Adrenal gland (tissue), 5 donors: ENCODE measurements around the gene DDX56.

ENCODE experiments used
- POLR2A ChIP-seq, 2 donors: fragments of 450-650 bp; IDR thresholded peaks; one replicate each; pipeline ENCODE4 v1.6.1; 2017; ENCODE audit warnings: antibody characterized with exemption in 2 of 2, mild to moderate bottlenecking in 2 of 2, moderate library complexity in 1 of 2
- TF ChIP-seq, protein P1 (sequence below), 6 experiments: fragments of 450-650 bp in 4 of 6; fragments of 200-600 bp in 2 of 6; sonication (generic) in 1 of 6; IDR thresholded peaks; 1 replicate in 5 of 6; 2 replicates in 1 of 6; pipeline versions ENCODE4 v1.5.1 to v1.8.0; 2016 to 2021; ENCODE audit warnings: antibody characterized with exemption in 6 of 6, mild to moderate bottlenecking in 2 of 6, moderate library complexity in 1 of 6
- donor health status: DM: no; HTN: no; CAD: no.

DNA sequence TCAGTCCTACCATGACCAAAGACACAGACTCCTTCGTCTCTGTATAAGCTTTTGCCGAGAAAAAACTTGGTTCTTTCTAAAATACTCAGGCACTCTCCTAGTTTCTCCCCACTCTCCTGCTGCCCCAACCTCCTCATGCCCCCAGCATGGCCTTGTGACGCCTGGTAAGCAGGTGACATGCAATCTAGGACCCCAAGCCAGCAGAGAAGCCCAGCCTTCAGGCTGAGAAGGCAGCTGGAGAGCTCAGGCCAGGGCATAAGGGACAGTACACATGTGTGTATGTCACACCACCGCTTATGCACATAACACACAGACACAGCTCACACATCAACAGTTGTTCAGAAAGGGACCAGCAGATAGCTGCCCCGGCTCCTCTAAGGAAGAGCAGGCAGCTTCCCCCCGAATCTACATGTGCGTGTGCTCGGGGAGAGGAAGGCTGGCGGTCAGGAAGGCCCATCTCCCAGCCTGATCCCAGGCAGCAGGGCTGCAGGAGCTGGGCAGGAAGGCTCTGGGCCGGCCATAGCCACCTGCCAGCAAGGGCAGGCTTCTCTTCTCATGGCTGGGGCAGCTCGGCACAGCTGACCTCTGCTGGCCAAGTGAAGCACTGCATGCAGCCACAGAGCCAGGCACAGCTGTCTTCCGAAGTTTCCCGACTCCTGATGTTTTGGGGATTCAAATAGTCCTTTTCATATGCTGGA, 8.5 kb downstream of the DDX56 start:
- TF ChIP-seq, protein P1, sequence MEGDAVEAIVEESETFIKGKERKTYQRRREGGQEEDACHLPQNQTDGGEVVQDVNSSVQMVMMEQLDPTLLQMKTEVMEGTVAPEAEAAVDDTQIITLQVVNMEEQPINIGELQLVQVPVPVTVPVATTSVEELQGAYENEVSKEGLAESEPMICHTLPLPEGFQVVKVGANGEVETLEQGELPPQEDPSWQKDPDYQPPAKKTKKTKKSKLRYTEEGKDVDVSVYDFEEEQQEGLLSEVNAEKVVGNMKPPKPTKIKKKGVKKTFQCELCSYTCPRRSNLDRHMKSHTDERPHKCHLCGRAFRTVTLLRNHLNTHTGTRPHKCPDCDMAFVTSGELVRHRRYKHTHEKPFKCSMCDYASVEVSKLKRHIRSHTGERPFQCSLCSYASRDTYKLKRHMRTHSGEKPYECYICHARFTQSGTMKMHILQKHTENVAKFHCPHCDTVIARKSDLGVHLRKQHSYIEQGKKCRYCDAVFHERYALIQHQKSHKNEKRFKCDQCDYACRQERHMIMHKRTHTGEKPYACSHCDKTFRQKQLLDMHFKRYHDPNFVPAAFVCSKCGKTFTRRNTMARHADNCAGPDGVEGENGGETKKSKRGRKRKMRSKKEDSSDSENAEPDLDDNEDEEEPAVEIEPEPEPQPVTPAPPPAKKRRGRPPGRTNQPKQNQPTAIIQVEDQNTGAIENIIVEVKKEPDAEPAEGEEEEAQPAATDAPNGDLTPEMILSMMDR (IDR thresholded peaks at IDR 0.05), result peak; percentile 93 to 98 (median 97)
- no peak for TF ChIP-seq POLR2A (IDR thresholded peaks at IDR 0.05)
